Stimulated activated CD8-positive, alpha-beta memory T cell treated with anti-CD3 and anti-CD28 coated beads, Interleukin-7, amount 100 ng/mL, for 24 hours (primary cell): Measurements from ENCODE around the gene LPAR1.
"Not testable (repeated sequence)": the region's sequence is repeated elsewhere in the genome, so short reads cannot be mapped to it uniquely, and the experiment has no call there.

Experiments used
- DNase-seq: peaks from one replicate; pipeline ENCODE4 v3.0.0-alpha.2; 2020; ENCODE audit warnings: low read depth

LPAR1 gene

GRCh38 chr9:111038331-111039230 lies at the start of gene LPAR1:
Gene LPAR1 (minus strand): TSS chr9:111038470. CDS start chr9:110972117, 66,353 bp downstream.
- no peak for DNase-seq

GRCh38 chr9:111078391-111079038 lies 40.2 kb upstream of the LPAR1 start:
- DNase-seq, result no peak

- no peak for DNase-seq
Observed at GRCh38 chr9:111076519-111076918, 38.2 kb upstream of the LPAR1 start.

DNA sequence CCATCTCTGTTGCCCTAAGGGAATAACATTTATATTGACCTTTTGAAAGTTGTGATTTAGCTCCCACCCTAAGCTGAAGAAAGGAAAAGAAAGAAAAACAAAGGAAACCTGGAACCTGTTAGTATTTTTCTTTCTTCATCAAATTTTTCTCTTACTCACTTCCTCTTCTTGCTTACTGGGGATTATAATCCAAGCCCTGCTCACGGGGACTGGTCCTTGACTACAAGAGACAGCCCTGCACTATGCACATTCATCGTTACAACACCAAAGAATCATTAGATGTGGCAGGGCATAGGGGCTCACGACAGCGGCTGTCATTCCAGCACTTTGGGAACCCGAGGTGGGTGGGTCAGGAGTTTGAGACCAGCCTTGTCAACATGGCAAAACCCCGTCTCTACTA lies 37.8 kb upstream of the LPAR1 start:
- no peak for DNase-seq

DNA sequence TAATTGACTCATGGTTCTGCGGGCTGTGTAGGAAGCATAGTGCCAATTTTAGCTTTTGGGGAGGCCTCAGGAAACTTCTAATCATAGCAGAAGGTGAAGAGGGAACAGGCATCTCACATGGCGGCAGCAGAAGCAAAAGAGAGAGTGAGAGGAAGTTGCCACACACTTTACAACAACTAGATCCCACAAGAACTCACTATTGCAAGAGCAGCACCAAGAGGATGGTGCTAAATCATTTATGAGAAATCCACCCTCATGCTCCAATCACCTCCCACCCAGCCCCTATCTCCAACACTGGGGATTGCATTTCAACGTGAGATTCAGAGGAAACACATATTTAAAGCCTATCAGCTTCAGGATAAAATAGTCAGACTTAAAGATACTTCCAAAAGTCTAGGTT lies 36.1 kb upstream of the LPAR1 start:
- DNase-seq, result no peak

DNA sequence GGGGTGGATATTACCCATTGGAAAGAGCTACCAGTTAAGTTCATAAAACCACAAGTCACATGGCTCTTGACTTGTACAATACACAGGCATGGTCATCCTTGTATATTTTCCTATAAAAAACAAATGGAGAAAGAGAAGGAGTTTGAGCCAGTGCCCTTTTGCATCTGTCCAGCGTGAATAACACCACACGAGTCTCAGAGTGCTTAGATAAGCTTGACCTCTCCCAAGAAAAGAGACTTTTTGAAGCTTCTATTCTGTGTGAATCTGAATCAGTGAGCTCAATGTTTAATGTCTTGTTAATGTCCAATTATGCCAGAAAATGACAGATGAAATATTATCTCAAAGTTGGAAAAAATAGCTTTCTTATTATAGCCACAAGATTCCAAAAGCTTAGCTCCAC lies 30.9 kb upstream of the LPAR1 start:
- DNase-seq, result no peak

DNA sequence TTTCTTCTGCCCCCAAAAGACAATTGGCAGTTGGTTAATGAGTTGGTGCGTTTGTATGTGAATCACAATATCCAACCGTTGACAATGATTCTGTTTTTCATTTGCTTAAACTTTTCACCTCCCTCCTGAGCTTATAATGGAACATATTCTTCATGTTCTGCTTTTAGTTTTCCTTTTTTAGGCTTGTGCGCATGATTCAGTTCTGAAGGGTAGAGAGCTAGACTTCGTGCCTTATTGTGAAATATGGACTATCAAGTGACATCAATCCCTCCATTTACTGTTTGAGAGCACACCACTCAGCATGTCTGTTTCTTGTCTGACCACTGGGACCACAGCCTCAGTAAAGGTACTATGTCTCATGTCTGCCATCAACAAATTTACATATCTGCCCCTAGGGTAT lies 30.5 kb upstream of the LPAR1 start:
- no peak for DNase-seq

- DNase-seq, result no peak
Observed at GRCh38 chr9:111068383-111068730, 30.1 kb upstream of the LPAR1 start.

GRCh38 chr9:111066468-111066867 lies 28.2 kb upstream of the LPAR1 start:
- DNase-seq, result no peak

DNA sequence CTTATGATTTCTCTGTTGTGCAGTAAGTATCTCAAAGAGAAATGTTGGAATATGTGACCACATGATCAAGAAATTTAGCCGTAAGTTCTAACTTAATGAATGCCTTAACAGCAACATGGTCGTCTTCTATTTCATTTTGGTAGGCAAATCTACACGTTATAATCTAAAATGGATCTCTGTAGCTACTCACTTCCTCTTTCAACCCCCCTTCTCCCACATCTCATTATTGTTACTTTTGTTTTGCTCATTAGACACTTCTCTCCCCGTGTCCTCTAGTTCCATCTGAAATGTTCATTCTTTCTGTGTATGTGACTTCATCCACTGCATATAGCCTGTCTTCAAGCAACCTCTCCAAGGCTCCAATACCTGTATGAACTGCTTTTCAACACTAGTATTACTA lies 27.1 kb upstream of the LPAR1 start:
- no peak for DNase-seq

DNA sequence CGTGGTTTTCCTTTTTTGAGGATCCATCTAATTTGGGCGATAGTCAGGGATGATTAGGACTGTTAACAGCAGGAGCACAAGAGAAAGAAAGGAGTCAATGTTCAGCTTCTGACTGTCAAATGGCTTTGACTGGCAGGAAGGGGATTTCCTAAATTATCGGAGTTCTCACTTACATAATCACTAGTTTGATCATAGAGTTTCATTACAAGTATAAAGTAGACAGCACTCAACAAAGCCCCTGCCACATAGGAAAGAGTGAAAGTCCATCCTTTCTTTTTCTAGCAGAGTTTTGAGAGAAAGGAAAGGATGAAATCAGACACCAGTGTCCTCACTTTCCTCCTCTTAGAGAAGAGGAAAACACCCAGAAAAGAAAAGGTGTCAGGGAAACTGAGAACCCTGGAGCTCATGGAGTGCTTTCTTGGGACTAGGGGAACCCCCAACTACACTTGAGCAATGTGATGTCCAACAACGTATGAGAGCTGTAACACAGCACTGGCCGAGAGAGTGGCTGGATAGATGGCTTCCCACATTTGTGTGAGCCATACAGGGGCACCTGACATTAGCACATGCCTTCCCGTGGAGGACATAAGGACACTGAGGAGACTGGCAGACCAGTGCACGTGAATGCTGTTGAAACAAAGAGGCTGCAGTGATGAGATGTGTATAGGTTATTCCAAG lies 26.0 kb upstream of the LPAR1 start:
- no peak for DNase-seq

DNA sequence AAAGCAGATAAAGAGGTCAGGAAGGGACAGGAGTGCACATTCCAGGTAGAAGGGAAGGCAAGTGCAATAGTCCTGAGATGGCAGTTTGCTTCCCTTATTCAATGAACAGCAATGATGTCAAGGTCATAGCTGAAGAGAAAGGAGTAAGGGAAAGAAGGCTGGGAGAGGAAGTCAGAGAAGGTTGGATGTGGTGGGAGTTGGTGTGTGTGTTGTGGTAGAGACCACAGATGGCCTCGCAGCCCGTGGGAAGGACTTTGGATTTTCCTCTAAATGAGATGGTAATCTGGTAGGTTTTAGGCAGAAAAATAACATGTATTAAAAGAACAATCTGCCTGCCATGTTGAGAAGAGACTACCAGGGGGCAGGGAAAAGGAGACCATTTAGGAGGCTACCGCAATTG lies 25.1 kb upstream of the LPAR1 start:
- DNase-seq, result no peak

DNA sequence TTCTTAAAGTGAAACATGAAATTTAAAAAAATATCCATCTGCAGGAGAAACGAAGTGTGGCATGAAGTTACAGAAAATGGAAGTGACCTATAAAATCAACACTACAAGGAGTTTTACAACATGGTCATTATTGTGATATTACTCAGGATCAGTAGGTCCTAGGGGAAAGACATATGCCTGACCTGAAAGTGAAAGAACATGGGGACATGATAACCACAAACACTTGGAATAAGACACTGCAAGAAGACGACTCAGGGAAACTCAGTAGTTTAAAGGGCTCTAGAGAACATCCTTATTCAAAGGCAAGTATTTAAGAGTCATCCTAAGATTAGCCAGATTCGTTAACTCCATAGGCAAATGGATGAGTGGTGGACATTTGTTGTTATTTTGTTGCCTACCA lies 19.9 kb upstream of the LPAR1 start:
- no peak for DNase-seq

GRCh38 chr9:111056538-111056937 lies 18.3 kb upstream of the LPAR1 start:
- no peak for DNase-seq

- no peak for DNase-seq
Observed at GRCh38 chr9:111052791-111053190, 14.5 kb upstream of the LPAR1 start.

- DNase-seq, result no peak
Observed at GRCh38 chr9:111051400-111051799, 13.1 kb upstream of the LPAR1 start.

DNA sequence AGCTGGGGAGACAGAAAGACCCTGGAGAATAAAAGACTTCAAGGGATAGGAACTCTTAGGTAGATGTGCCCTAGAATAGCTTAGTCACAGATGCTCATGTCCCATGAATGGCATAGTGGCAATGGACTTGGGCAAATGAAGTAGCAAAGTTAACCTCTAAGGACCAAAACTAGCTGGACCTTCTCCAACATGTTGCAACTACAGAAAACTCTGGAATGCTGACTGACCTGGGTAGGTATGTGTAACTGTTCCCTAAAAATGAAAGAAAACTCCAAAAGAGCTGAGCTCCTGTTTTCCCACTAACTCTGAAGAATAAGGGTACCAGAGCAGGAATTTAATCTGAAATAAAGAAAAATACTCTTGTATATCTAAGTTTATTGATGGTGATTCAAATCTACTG lies 12.5 kb upstream of the LPAR1 start:
- DNase-seq, result no peak

DNA sequence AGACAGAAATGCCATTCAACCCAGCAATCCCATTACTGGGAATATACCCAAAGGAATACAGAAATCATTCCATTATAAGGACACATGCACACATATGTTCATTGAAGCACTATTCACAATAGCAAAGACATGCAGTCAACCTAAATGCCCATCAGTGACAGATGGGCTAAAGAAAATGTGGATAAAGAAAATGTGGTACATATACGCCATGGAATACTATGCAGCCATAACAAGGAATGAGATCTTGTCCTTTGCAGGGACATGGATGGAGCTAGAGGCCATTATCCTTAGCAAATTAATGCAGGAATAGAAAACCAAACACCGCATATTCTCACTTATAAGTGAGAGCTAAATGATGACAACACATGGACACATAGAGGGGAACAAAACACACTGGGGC lies 9.0 kb upstream of the LPAR1 start:
- DNase-seq, result not testable (repeated sequence)

DNA sequence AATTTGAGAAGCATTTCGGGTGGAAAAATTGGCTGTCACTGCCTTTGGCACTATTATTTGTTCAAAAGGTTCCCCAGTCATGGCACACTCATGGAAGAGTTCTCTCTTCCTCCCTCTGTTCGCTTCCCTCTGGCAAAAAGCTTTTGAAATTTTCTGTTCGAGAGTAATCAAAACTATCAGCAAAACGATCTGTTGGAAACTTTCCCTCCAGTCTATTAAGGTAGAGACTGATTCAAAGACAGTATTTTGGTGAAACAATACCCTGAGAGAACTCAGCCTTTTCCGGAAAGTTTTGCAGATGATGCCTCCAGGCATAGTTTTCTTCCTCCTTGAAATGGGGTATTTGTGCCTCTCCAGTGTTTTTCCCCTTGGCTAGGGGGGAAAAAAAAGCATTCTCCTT lies 3.6 kb upstream of the LPAR1 start:
- DNase-seq, result no peak

GRCh38 chr9:111040494-111040893 lies 2.2 kb upstream of the LPAR1 start:
- no peak for DNase-seq

- no peak for DNase-seq
Observed at GRCh38 chr9:111039231-111039906, 1.1 kb upstream of the LPAR1 start.

DNA sequence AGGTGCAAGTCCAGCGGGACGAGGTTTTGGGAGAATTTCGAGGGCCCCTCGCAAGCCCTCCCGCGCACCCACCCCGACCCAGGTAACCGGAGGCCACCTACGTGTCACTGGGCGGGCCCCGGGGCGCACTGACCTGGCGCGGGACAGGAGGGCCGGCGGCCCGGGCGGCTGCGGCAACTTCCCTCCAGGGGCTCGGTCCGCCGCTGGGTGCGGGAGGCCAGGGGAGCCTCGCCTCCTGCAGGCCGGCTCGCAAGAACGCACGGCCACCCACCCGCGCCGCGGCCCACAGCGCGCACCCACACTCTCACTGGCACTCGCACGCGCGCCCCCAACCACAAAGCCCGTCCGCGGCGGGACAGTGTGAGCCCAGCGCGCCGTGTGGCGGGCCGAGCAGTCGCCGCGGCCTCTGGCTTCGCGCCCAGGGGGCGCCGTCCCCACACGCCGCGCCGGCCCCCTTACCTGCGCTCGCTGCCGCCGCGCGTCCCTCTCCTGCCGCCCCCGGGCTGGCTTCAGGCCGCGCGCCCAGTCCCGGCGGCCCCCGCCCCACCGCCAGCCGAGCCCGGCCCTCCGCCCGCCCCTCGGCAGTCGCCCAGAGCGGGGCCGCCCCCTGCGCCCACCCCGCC lies 451 bp downstream of the LPAR1 start:
- DNase-seq, result no peak
